ENCODE measurements around the gene BCLAF1.

- TF ChIP-seq CTCF (IDR thresholded peaks at IDR 0.05) (no peak), POLR2AphosphoS5 (IDR thresholded peaks at IDR 0.05) (no peak), POLR2A (IDR thresholded peaks at IDR 0.05) (no peak), EP300 (IDR thresholded peaks at IDR 0.05; ENCODE audit: low read depth) (no peak)
Observed at GRCh38 chr6:136304410-136304809, 14.8 kb upstream of the BCLAF1 start.
